ENCODE results near the gene TNFRSF13B.

TNFRSF13B gene

GRCh38 chr17:16942141-16943031 is 29.5 kb downstream of the TNFRSF13B start:
- TF ChIP-seq GATA2 (IDR thresholded peaks at IDR 0.05; ENCODE audit: low read depth, low read length), result no peak
- TF ChIP-seq GATA3 (IDR thresholded peaks at IDR 0.05; ENCODE audit: low read depth, low read length), result no peak

- TF ChIP-seq GATA3 (IDR thresholded peaks at IDR 0.05; ENCODE audit: low read depth, low read length), result no peak
- no peak for TF ChIP-seq GATA2 (IDR thresholded peaks at IDR 0.05; ENCODE audit: low read depth, low read length)
Measured at GRCh38 chr17:16941072-16942036, 30.6 kb downstream of the TNFRSF13B start.

GRCh38 chr17:16940116-16940881 is 31.6 kb downstream of the TNFRSF13B start:
- no peak for TF ChIP-seq GATA2 (IDR thresholded peaks at IDR 0.05; ENCODE audit: low read depth, low read length)
- TF ChIP-seq GATA3 (IDR thresholded peaks at IDR 0.05; ENCODE audit: low read depth, low read length), result no peak

GRCh38 chr17:16939606-16940115 is 32.3 kb downstream of the TNFRSF13B start:
- no peak for TF ChIP-seq GATA2 (IDR thresholded peaks at IDR 0.05; ENCODE audit: low read depth, low read length)
- TF ChIP-seq GATA3 (IDR thresholded peaks at IDR 0.05; ENCODE audit: low read depth, low read length), result no peak

- TF ChIP-seq GATA2 (IDR thresholded peaks at IDR 0.05; ENCODE audit: low read depth, low read length) (no peak), GATA3 (IDR thresholded peaks at IDR 0.05; ENCODE audit: low read depth, low read length) (no peak)
Measured at GRCh38 chr17:16939208-16939576, 32.7 kb downstream of the TNFRSF13B start.

- TF ChIP-seq GATA3 (IDR thresholded peaks at IDR 0.05; ENCODE audit: low read depth, low read length) (no peak), GATA2 (IDR thresholded peaks at IDR 0.05; ENCODE audit: low read depth, low read length) (no peak)
Measured at GRCh38 chr17:16938496-16939207, 33.3 kb downstream of the TNFRSF13B start.

GRCh38 chr17:16938031-16938430 is 33.9 kb downstream of the TNFRSF13B start:
- no peak for TF ChIP-seq GATA2 (IDR thresholded peaks at IDR 0.05; ENCODE audit: low read depth, low read length)
- no peak for TF ChIP-seq GATA3 (IDR thresholded peaks at IDR 0.05; ENCODE audit: low read depth, low read length)

- TF ChIP-seq GATA3 (IDR thresholded peaks at IDR 0.05; ENCODE audit: low read depth, low read length), result no peak
- TF ChIP-seq GATA2 (IDR thresholded peaks at IDR 0.05; ENCODE audit: low read depth, low read length), result no peak
Measured at GRCh38 chr17:16937431-16937830, 34.5 kb downstream of the TNFRSF13B start.

GRCh38 chr17:16936536-16937310 is 35.2 kb downstream of the TNFRSF13B start:
- TF ChIP-seq GATA3 (IDR thresholded peaks at IDR 0.05; ENCODE audit: low read depth, low read length) (no peak), GATA2 (IDR thresholded peaks at IDR 0.05; ENCODE audit: low read depth, low read length) (no peak)

- TF ChIP-seq GATA3 (IDR thresholded peaks at IDR 0.05; ENCODE audit: low read depth, low read length), result no peak
- TF ChIP-seq GATA2 (IDR thresholded peaks at IDR 0.05; ENCODE audit: low read depth, low read length), result no peak
Measured at GRCh38 chr17:16935786-16936185, 36.1 kb downstream of the TNFRSF13B start.

GRCh38 chr17:16935241-16935663 is 36.7 kb downstream of the TNFRSF13B start:
- TF ChIP-seq GATA2 (IDR thresholded peaks at IDR 0.05; ENCODE audit: low read depth, low read length), result no peak
- TF ChIP-seq GATA3 (IDR thresholded peaks at IDR 0.05; ENCODE audit: low read depth, low read length), result no peak

GRCh38 chr17:16934836-16935235 is 37.1 kb downstream of the TNFRSF13B start:
- TF ChIP-seq GATA3 (IDR thresholded peaks at IDR 0.05; ENCODE audit: low read depth, low read length) (no peak), GATA2 (IDR thresholded peaks at IDR 0.05; ENCODE audit: low read depth, low read length) (no peak)
